GDM1 (cell line): Measurements from ENCODE around the gene PRPF19.

Source experiments
- DNase-seq: peaks from one replicate; lab custom pipeline; 2025; lab: John Stamatoyannopoulos, UW

Gene PRPF19

GRCh38 chr11:60905551-60906113, 753 bp downstream of the PRPF19 start:
- no peak for DNase-seq

GRCh38 chr11:60905047-60905446, 1.3 kb downstream of the PRPF19 start:
- no peak for DNase-seq

GRCh38 chr11:60902625-60903024, 3.8 kb downstream of the PRPF19 start:
- no peak for DNase-seq

GRCh38 chr11:60900673-60901404, 5.5 kb downstream of the PRPF19 start:
- no peak for DNase-seq

GRCh38 chr11:60899977-60900376, 6.4 kb downstream of the PRPF19 start:
- DNase-seq: no peak

- peak; percentile 40 for DNase-seq
Observed at GRCh38 chr11:60899046-60899936, 7.1 kb downstream of the PRPF19 start.

GRCh38 chr11:60897496-60897895, 8.9 kb downstream of the PRPF19 start:
- DNase-seq: no peak

GRCh38 chr11:60895687-60896086, 10.7 kb downstream of the PRPF19 start:
- DNase-seq: no peak

- no peak for DNase-seq
Observed at GRCh38 chr11:60891103-60891741, 15.2 kb downstream of the PRPF19 start.

- no peak for DNase-seq
Observed at GRCh38 chr11:60890696-60891095, 15.7 kb downstream of the PRPF19 start.

GRCh38 chr11:60889869-60890311, 16.5 kb downstream of the PRPF19 start:
- no peak for DNase-seq

GRCh38 chr11:60887556-60887955, 18.8 kb downstream of the PRPF19 start:
- DNase-seq: peak; percentile 49

- no peak for DNase-seq
Observed at GRCh38 chr11:60880643-60881282, 25.6 kb downstream of the PRPF19 start.

GRCh38 chr11:60879971-60880588, 26.3 kb downstream of the PRPF19 start:
- no peak for DNase-seq

- no peak for DNase-seq
Observed at GRCh38 chr11:60879104-60879503, 27.3 kb downstream of the PRPF19 start.

GRCh38 chr11:60878245-60879101, 27.9 kb downstream of the PRPF19 start:
- no peak for DNase-seq

- DNase-seq: no peak
Observed at GRCh38 chr11:60876168-60876485, 30.3 kb downstream of the PRPF19 start.

GRCh38 chr11:60875366-60876167, 30.8 kb downstream of the PRPF19 start:
- DNase-seq: no peak
